ENCODE results near the gene SREK1.

DNA sequence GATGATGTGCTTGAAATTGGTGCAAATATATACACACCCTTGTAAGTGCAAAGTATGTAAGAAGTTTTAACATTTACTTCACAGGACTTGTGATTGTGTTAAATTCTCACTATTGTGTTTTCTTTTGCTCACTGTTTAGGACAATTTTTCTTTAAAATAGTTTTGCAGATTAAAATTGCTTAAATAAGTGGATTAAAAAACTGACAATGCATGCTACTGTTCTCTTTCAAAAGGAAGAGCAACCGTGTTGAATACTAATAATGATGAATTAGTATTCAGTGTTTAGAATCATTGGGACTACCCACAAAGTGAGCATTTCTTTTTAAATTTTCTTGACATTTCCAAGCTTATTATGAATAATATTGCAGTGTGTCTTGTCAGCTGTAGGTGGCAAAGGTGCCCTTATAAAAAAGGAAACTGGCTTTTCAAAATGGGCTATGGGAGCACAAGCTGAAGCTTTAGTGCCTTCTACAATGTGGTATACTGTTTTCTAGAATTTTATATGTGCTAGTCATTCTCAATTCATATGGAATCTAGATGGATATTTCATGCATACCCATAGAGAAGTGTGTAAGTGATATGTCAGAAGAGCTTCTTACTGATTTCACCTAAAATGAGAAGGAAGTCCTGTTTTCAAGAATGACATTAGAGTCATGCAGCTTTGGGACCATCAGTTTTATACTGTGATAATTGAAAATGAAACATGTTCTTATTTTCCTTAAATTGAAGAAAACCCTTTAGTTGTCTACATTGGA lies 35.4 kb downstream of the SREK1 start:
- TF ChIP-seq, protein P1, sequence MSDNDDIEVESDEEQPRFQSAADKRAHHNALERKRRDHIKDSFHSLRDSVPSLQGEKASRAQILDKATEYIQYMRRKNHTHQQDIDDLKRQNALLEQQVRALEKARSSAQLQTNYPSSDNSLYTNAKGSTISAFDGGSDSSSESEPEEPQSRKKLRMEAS (IDR thresholded peaks at IDR 0.05; ENCODE audit: low read depth, low read length), result no peak
- TF ChIP-seq CTCF (IDR thresholded peaks at IDR 0.05; ENCODE audit: low read depth, low read length) (no peak), POLR2A (IDR thresholded peaks at IDR 0.05; ENCODE audit: extremely low read depth, insufficient read length) (no peak), MYC (IDR thresholded peaks at IDR 0.05; ENCODE audit: low read depth, low read length) (no peak)

All from NB4 (cell line).